Stimulated activated CD4-positive, alpha-beta T cell treated with anti-CD3 and anti-CD28 coated beads, Interleukin-15, amount 100 ng/mL, for 1 hour (primary cell): ENCODE data around the gene SLC39A9.

Experiments used
- DNase-seq, 2 donors: peaks; one replicate each; pipeline ENCODE4 v3.0.0-alpha.2; 2020; ENCODE audit warnings: low read depth in 1 of 2, low spot score in 1 of 2

SLC39A9 gene

GRCh38 chr14:69499436-69499835 is 100.9 kb downstream of the SLC39A9 start:
- DNase-seq = no peak

- no peak for DNase-seq
Measured at GRCh38 chr14:69500096-69500495, 101.6 kb downstream of the SLC39A9 start.

DNA sequence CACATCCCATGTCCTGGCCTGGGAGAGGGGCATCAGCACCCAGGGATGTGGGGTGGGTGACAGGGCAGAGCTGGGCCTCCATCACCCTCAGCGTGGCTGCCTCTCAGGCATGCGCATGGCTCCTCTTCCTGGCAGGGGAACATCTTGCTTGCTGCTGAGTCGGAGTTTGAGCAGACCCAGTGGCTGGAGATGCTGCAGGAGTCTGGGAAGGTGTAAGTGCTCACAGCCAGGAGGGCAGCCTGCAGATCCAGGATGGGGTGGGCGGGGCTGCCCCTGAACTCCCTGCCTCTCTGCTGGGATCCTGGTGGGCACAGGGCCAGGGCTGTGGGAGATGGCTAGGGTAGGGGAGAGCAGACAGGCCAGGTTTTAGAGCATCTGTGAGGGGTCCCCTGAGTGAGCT is 102.2 kb downstream of the SLC39A9 start:
- DNase-seq = no peak

DNA sequence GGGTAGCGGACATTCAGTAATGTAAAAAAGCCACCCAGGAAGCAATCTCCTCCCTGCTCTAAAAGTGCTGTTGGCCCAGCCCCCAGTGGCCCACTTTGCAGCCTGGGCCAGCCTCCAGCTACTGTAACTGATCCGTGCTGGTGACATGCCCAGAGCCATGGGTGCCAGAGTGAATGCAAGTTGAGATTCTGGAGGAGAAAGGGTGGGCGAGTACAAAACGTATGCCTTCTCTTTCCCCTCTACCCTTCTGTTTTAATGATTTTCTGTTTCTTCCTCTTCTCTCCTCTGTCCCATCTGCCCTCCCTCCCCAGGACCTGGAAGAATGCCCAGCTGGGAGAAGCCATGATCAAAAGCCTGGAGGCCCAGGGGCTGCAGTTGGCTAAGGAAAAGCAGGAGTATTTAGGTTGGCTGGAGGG is 102.9 kb downstream of the SLC39A9 start:
- no peak for DNase-seq

DNA sequence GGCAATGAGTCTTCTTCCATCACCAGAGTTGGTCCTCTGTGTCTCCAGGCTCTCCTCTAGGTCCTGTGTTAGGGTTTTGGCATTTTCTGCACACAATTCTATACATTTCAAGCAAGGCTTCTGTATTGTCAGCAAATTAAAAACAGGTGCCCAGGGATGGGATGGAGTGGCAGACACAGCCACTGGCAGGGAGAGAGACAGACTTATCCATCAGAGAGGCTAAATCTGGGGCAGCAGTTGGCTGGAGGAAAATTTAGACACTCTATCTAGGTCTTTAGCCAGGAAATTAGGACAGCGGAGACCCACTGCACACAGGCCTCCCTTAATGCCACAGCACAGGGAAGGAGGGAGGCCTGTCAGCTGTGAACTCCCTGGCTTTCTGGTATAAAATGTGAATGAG is 106.3 kb downstream of the SLC39A9 start:
- no peak for DNase-seq

- DNase-seq = no peak
Measured at GRCh38 chr14:69505338-69506240, 107.1 kb downstream of the SLC39A9 start.

GRCh38 chr14:69506241-69506595 is 107.7 kb downstream of the SLC39A9 start:
- DNase-seq = no peak
